OCI-LY1 (cell line): ENCODE data around the gene FBXL15.

Experiments
- H2AFZ ChIP-seq: fragments of 200-600 bp; sonication (generic), shearing (Covaris generic); 2 replicates; pipeline ENCODE4 v1.6.0; 2014; ENCODE audit warnings: antibody characterized with exemption, mild to moderate bottlenecking, low read length
- H3F3A ChIP-seq: fragments of 200-600 bp; sonication (generic), shearing (Covaris generic); 2 replicates; pipeline ENCODE4 v1.6.0; 2014; ENCODE audit warnings: mild to moderate bottlenecking, antibody characterized with exemption, low read length, moderate library complexity; ENCODE audit not compliant: insufficient read depth
- H3K27ac ChIP-seq: fragments of 200-600 bp; sonication (generic); 2 replicates; pipeline ENCODE4 v1.5.1; 2014; ENCODE audit warnings: low read length, mixed run types, mild to moderate bottlenecking, low read depth; ENCODE audit not compliant: poor library complexity, severe bottlenecking
- H3K27me3 ChIP-seq: fragments of 200-600 bp; sonication (generic); 2 replicates; pipeline ENCODE4 v1.6.0; 2014; ENCODE audit warnings: antibody characterized with exemption, mild to moderate bottlenecking, low read length, moderate library complexity; ENCODE audit not compliant: insufficient read depth
- H3K36me3 ChIP-seq: fragments of 200-600 bp; sonication (generic); 2 replicates; pipeline ENCODE4 v1.6.1; 2014; ENCODE audit warnings: mild to moderate bottlenecking, antibody characterized with exemption, low read length, moderate library complexity, mixed read lengths; ENCODE audit not compliant: insufficient read depth
- H3K4me1 ChIP-seq: fragments of 200-600 bp; sonication (generic); 2 replicates; pipeline ENCODE4 v1.5.1; 2014; ENCODE audit warnings: mild to moderate bottlenecking, low read length, moderate library complexity; ENCODE audit not compliant: insufficient read depth, severe bottlenecking
- H3K4me2 ChIP-seq: fragments of 200-600 bp; sonication (generic), shearing (Covaris generic); 2 replicates; pipeline ENCODE4 v1.6.1; 2014; ENCODE audit warnings: low read length
- H3K4me3 ChIP-seq: fragments of 200-600 bp; sonication (generic); 2 replicates; pipeline ENCODE4 v1.5.1; 2014; ENCODE audit warnings: low read length, low read depth, mild to moderate bottlenecking, mixed read lengths; ENCODE audit not compliant: poor library complexity, severe bottlenecking
- H3K79me2 ChIP-seq: fragments of 200-600 bp; shearing (Covaris generic); 2 replicates; pipeline ENCODE4 v1.6.1; 2016; ENCODE audit warnings: mixed run types, low read length, mixed read lengths; ENCODE audit not compliant: insufficient read depth
- H3K9ac ChIP-seq: fragments of 200-600 bp; sonication (generic), shearing (Covaris generic); 2 replicates; pipeline ENCODE4 v1.6.1; 2014; ENCODE audit warnings: mild to moderate bottlenecking, low read length, mixed read lengths
- H3K9me2 ChIP-seq: fragments of 200-600 bp; sonication (generic), shearing (Covaris generic); 2 replicates; pipeline ENCODE4 v1.6.1; 2014; ENCODE audit warnings: low read depth, mild to moderate bottlenecking, low read length, mixed read lengths
- H3K9me3 ChIP-seq: fragments of 200-600 bp; shearing (Covaris generic); 2 replicates; pipeline ENCODE4 v1.6.1; 2014; ENCODE audit warnings: low read length, mixed read lengths
- H4K20me1 ChIP-seq: fragments of 200-600 bp; sonication (generic), shearing (Covaris generic); 2 replicates; pipeline ENCODE4 v1.6.0; 2016; ENCODE audit warnings: mild to moderate bottlenecking, low read length; ENCODE audit not compliant: insufficient read depth
- CTCF ChIP-seq: fragments of 200-600 bp; sonication (generic), shearing (Covaris generic); IDR thresholded peaks from 2 replicates; pipeline ENCODE4 v1.5.1; 2017; ENCODE audit warnings: mild to moderate bottlenecking, antibody characterized with exemption, low read length, moderate library complexity, mixed read lengths
- EZH2 ChIP-seq: fragments of 200-600 bp; sonication (generic), shearing (Covaris generic); IDR thresholded peaks from 2 replicates; pipeline ENCODE4 v1.8.0; 2017; ENCODE audit warnings: borderline replicate concordance, mixed run types, mild to moderate bottlenecking, antibody characterized with exemption, low read length, moderate library complexity, mixed read lengths

Gene FBXL15

DNA sequence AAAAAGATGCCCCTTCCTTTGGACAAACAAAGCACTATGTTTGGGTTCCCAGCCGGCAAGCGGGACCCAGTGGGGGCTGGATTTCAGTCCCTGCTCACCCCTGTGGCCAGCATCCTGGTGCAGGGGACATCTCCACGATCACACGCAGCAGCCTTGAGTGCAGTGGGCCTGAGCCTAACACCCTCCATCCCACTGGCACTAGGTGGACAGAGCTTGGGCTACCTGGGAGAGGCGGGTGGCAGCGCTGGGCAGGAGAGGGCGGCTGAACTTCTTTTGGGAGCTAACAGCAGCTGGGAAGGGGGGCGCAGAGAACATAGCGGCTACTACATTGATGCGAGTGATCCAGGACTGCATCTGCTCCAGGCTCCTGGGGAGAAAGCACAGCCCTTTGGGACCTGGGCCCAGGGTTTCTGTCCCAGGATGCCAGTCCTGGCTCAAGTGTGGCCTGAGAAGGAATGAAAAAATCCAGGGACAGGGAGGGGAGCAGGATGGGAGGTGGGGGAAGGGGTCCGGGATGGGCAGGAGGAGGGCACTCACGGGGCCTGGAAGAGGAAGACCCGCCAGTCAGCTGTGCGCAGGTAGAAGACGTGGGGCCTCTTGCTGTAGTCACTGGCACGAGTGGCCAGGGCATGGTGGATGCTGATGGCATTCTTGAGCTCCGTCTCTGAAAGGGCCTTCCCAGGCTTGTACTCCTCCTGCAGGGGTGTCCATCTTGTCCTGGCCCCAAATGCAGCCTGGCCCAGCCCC lies 16.1 kb upstream of the FBXL15 start:
- Histone ChIP-seq H3K4me1 (peaks cover 7% of the 10 kb centered on the region), H3F3A (no peaks in the 10 kb centered on the region), H2AFZ (no peak overlapping the region), H3K27ac (no peak overlapping the region), H3K9me2 (no peaks in the 10 kb centered on the region), H4K20me1 (no peaks in the 10 kb centered on the region), H3K36me3 (no peaks in the 10 kb centered on the region; the same call in 1 of the 2 replicates), H3K4me2 (no peak overlapping the region), H3K9ac (no peak overlapping the region), H3K9me3 (no peaks in the 10 kb centered on the region), H3K79me2 (no peaks in the 10 kb centered on the region), H3K4me3 (no peak overlapping the region), H3K27me3 (no peaks in the 10 kb centered on the region)
- TF ChIP-seq CTCF (no peak), EZH2 (no peak)

DNA sequence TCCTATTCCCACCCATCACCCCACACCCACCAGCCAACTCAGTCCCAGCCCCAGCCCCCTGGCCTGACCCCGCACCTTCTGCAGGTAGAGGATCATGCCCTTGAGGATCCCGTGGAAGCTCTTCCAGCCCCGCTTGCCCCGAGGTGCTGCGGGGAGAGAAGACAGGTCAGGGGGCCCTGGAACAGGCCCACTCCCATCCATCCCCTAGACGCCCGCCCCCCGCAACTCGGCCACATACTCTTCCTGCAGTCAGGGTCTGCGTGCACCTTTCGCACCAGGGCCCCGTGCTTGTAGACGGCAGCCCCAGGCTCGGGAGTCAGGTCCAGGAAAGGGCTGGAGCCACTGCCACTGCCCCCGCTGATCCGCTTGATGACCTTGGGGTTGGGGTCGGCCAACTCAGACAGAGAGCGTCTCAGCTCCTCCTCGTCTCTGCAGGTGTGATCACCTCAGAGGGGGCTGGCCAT lies 15.5 kb upstream of the FBXL15 start:
- H3K9me3 ChIP-seq = no peaks in the 10 kb centered on the region
- H3K79me2 ChIP-seq = no peaks in the 10 kb centered on the region
- TF ChIP-seq CTCF = no peak
- TF ChIP-seq EZH2 = no peak
- no peak overlapping the region for H3K4me3 ChIP-seq
- no peaks in the 10 kb centered on the region for H3K9me2 ChIP-seq
- H3K9ac ChIP-seq = no peak overlapping the region
- H3K27ac ChIP-seq = no peak overlapping the region
- H4K20me1 ChIP-seq = no peaks in the 10 kb centered on the region
- H3K4me1 ChIP-seq = peaks cover 1% of the 10 kb centered on the region
- H3K36me3 ChIP-seq = no peaks in the 10 kb centered on the region; the same call in 1 of the 2 replicates
- no peaks in the 10 kb centered on the region for H3K27me3 ChIP-seq
- no peaks in the 10 kb centered on the region for H3F3A ChIP-seq
- H3K4me2 ChIP-seq = no peak overlapping the region
- no peak overlapping the region for H2AFZ ChIP-seq

DNA sequence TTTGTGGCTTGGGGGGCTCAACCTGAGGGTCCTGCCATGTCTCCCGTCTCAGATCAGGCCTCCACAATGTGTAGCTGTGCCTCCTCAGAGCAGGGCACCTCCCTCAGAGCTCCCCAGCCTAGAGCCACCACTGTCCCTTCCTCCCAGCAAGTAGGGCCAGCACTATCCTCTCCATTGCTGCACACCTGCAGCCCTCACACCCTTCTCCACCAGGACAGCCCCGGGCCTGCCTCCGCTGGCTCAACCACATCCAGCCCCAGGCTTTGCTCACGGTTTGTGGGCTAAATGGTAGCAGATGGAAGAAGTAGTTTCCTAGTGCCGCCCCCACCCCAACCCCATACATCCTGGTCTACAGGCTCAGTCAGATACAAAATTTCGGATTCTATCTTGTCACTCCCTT lies 15.0 kb upstream of the FBXL15 start:
- H3F3A ChIP-seq = no peaks in the 10 kb centered on the region
- no peak overlapping the region for H3K4me2 ChIP-seq
- H3K27ac ChIP-seq = no peak overlapping the region
- no peak overlapping the region for H2AFZ ChIP-seq
- no peaks in the 10 kb centered on the region for H3K9me3 ChIP-seq
- H3K4me1 ChIP-seq = no peaks in the 10 kb centered on the region
- no peak for TF ChIP-seq EZH2
- no peak for TF ChIP-seq CTCF
- no peak overlapping the region for H3K4me3 ChIP-seq
- H3K27me3 ChIP-seq = no peaks in the 10 kb centered on the region
- no peak overlapping the region for H3K9ac ChIP-seq
- H4K20me1 ChIP-seq = no peaks in the 10 kb centered on the region
- H3K79me2 ChIP-seq = no peaks in the 10 kb centered on the region
- H3K9me2 ChIP-seq = no peaks in the 10 kb centered on the region
- H3K36me3 ChIP-seq = no peaks in the 10 kb centered on the region; the same call in 1 of the 2 replicates
